Esophagus muscularis mucosa (tissue), 4 donors: ENCODE measurements around the gene DOCK2. TPM values are rescaled to one million over a fixed set of nuclear protein-coding genes. Genes with fewer than 3 reads are reported as not detected.

Source experiments
- DNase-seq: peaks from one replicate; pipeline ENCODE4 v3.0.0-alpha.2; 2017; ENCODE audit errors: extremely low spot score
- H3K27ac ChIP-seq, 4 donors: fragments of 200-600 bp; sonication (generic); replicated peaks in 1 of 4; 1 replicate in 3 of 4; 2 replicates in 1 of 4; pipeline ENCODE4 v1.5.1; 2016 to 2019; ENCODE audit warnings: mild to moderate bottlenecking in 1 of 4
- H3K27me3 ChIP-seq, 4 donors: fragments of 200-600 bp; sonication (generic); one replicate each; pipeline versions ENCODE4 v1.5.1 to v1.6.0; 2016 to 2019
- H3K36me3 ChIP-seq, 4 donors: fragments of 200-600 bp; sonication (generic); one replicate each; pipeline ENCODE4 v1.5.1; 2016 to 2019
- H3K4me1 ChIP-seq, 4 donors: fragments of 200-600 bp; sonication (generic); one replicate each; pipeline ENCODE4 v1.5.1; 2016 to 2019
- H3K4me3 ChIP-seq, 4 donors: fragments of 200-600 bp; sonication (generic); 1 replicate in 2 of 4; 2 replicates in 2 of 4; pipeline ENCODE4 v1.5.1; 2016 to 2019; ENCODE audit warnings: mild to moderate bottlenecking in 4 of 4, moderate library complexity in 1 of 4
- H3K9me3 ChIP-seq, 4 donors: fragments of 200-600 bp; sonication (generic); 1 replicate in 3 of 4; 2 replicates in 1 of 4; pipeline ENCODE4 v1.5.1; 2016 to 2019
- CTCF ChIP-seq, 3 experiments: fragments of 200-600 bp in 2 of 3; fragments of 450-650 bp in 1 of 3; sonication (generic) in 2 of 3; IDR thresholded peaks; one replicate each; pipeline ENCODE4 v1.5.1; 2017 to 2019; ENCODE audit warnings: antibody characterized with exemption in 3 of 3, mild to moderate bottlenecking in 2 of 3, moderate library complexity in 1 of 3
- EP300 ChIP-seq: sonication (generic); formaldehyde crosslinking; IDR thresholded peaks from one replicate; pipeline ENCODE4 v1.6.1; 2017; ENCODE audit warnings: antibody characterized with exemption
- POLR2A ChIP-seq: fragments of 450-650 bp; IDR thresholded peaks from one replicate; pipeline ENCODE4 v1.6.1; 2017; ENCODE audit warnings: antibody characterized with exemption, moderate library complexity, mild to moderate bottlenecking, low read depth
- POLR2AphosphoS5 ChIP-seq, 2 donors: sonication (generic); formaldehyde crosslinking; IDR thresholded peaks; one replicate each; pipeline ENCODE4 v1.6.1; 2017; ENCODE audit warnings: antibody characterized with exemption in 2 of 2
- WGBS: methylation state at CpG from one replicate; pipeline ENCODE4 v1.1.5; 2018; 5-methylcytosine and 5-hydroxymethylcytosine counted together
- intact Hi-C: fragments of 100-400 bp; cut with DNase I; formaldehyde crosslinking; loops from one replicate; pipeline ENCODE4 v1.15.1; 2023
- total RNA-seq, 4 donors: library from RNA; depleted of rRNA; stranded (reverse); fragments of >200 nt; gene quantifications; one replicate each; pipeline versions ENCODE4 v1.1.0 to v1.2.1, GENCODE V29; 2016

Gene DOCK2
- total RNA-seq, 4 donors from 2014 or later = 9.2 to 18.3 (median 13.7) TPM

- intact Hi-C loops = no loop called here
- H3K27ac ChIP-seq = no peak overlapping the region
- no peak overlapping the region for H3K4me3 ChIP-seq
- H3K27me3 ChIP-seq = peaks cover 0 to 6% (median 0%) of the 10 kb centered on the region in 4 donors
- no peaks in the 10 kb centered on the region for H3K36me3 ChIP-seq
- no peaks in the 10 kb centered on the region for H3K9me3 ChIP-seq
- TF ChIP-seq POLR2A = no peak
- TF ChIP-seq EP300 = no peak
- no peak for TF ChIP-seq CTCF (IDR thresholded peaks at IDR 0.05)
- no peak for TF ChIP-seq POLR2AphosphoS5 (IDR thresholded peaks at IDR 0.05)
- no peaks in the 10 kb centered on the region for H3K4me1 ChIP-seq
- 92% methylated on average over 1 of the region's 1 CpG for WGBS
- DNase-seq = no peak
Observed at GRCh38 chr5:169864483-169864882, 227.4 kb downstream of the DOCK2 start.

GRCh38 chr5:169867347-169867746, 230.3 kb downstream of the DOCK2 start:
- Histone ChIP-seq H3K27ac (no peak overlapping the region), H3K27me3 (peaks cover 0 to 6% (median 0%) of the 10 kb centered on the region in 4 donors), H3K36me3 (no peaks in the 10 kb centered on the region), H3K9me3 (no peaks in the 10 kb centered on the region), H3K4me3 (no peak overlapping the region), H3K4me1 (no peaks in the 10 kb centered on the region)
- WGBS = 94% methylated on average over 2 of the region's 2 CpGs
- no peak for DNase-seq
- no peak for TF ChIP-seq POLR2AphosphoS5 (IDR thresholded peaks at IDR 0.05)
- no peak for TF ChIP-seq CTCF (IDR thresholded peaks at IDR 0.05)
- intact Hi-C loops = no loop called here

- intact Hi-C loops = no loop called here
- no peak for TF ChIP-seq CTCF (IDR thresholded peaks at IDR 0.05)
- no peak for TF ChIP-seq POLR2A
- no peak for TF ChIP-seq EP300
- no peak for TF ChIP-seq POLR2AphosphoS5 (IDR thresholded peaks at IDR 0.05)
- H3K36me3 ChIP-seq = no peaks in the 10 kb centered on the region
- H3K9me3 ChIP-seq = no peaks in the 10 kb centered on the region
- peaks cover 0 to under 1% (median 0%) of the 10 kb centered on the region in 4 donors for H3K4me1 ChIP-seq
- no peak for DNase-seq
- 88% methylated on average over 3 of the region's 3 CpGs for WGBS
- no peak overlapping the region for H3K27ac ChIP-seq
- no peak overlapping the region for H3K4me3 ChIP-seq
- H3K27me3 ChIP-seq = peaks cover 0 to 2% (median 0%) of the 10 kb centered on the region in 4 donors
Observed at GRCh38 chr5:169869066-169869465, 232.0 kb downstream of the DOCK2 start.

GRCh38 chr5:169870211-169870610, 233.1 kb downstream of the DOCK2 start:
- Histone ChIP-seq H3K36me3 (no peaks in the 10 kb centered on the region), H3K4me3 (no peak overlapping the region), H3K4me1 (peaks cover 0 to 5% (median 0%) of the 10 kb centered on the region in 4 donors), H3K27me3 (no peaks in the 10 kb centered on the region), H3K27ac (no peak overlapping the region), H3K9me3 (no peaks in the 10 kb centered on the region)
- intact Hi-C loops = no loop called here
- no peak for TF ChIP-seq CTCF (IDR thresholded peaks at IDR 0.05)
- no peak for TF ChIP-seq POLR2AphosphoS5 (IDR thresholded peaks at IDR 0.05)
- TF ChIP-seq EP300 = no peak
- TF ChIP-seq POLR2A = no peak
- 66% methylated on average over 2 of the region's 2 CpGs for WGBS
- no peak for DNase-seq

- intact Hi-C loops = no loop called here
Observed at GRCh38 chr5:169871826-169872490, 234.9 kb downstream of the DOCK2 start.

More at GRCh38 chr5:169871826-169872490, 234.9 kb downstream of the DOCK2 start:
- Histone ChIP-seq H3K4me3 (no peak overlapping the region), H3K27ac (no peak overlapping the region), H3K36me3 (no peaks in the 10 kb centered on the region), H3K9me3 (no peaks in the 10 kb centered on the region), H3K4me1 (peaks cover 0 to 5% (median 0%) of the 10 kb centered on the region in 4 donors), H3K27me3 (no peaks in the 10 kb centered on the region)
- 77% methylated on average over 5 of the region's 5 CpGs for WGBS
- TF ChIP-seq CTCF (IDR thresholded peaks at IDR 0.05) (no peak), POLR2AphosphoS5 (IDR thresholded peaks at IDR 0.05) (no peak), POLR2A (no peak), EP300 (no peak)
- DNase-seq = no peak
